ENCODE measurements around the gene DPH6.
"Not testable (repeated sequence)": the region's sequence is repeated elsewhere in the genome, so short reads cannot be mapped to it uniquely, and the experiment has no call there.

The DPH6 gene

DNA sequence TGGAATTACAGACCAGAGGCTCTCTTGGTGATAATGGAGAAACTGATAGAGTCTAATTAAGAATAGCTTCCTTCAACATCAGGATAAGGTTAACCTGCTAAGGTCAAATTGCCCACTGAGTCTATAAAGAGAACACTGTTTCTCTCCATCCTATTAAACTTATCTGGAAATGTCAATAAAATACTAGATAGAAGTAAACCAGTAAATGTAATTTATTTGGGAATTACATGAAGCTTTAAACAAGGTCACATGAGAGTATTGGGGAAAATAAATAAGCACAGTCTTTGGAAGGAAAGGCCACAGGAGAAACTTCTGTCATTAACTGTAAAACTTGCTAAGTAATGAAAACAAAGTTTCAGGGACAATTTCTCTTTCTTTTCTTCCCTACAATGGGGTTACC is 118.5 kb downstream of the DPH6 start:
- no peak for DNase-seq

DNA sequence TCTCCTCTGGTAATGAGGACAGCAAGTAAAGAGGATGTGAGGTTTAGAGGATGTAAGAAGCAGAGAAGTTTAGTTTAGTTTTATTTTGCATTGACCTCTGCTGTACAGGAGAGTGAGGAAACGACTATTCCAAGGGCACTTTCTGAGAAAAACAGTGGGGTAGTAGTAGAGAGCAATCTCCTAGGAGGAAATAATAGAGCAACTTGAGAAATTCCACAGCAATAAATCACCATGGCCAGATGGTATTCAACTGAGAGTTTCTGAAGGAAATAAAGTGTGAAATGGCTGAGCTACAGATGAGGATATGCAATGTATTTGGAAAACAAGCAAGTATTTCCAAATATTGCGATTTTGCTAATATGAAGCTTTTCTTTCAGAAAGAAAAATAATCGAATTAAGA is 118.9 kb downstream of the DPH6 start:
- no peak for DNase-seq

DNA sequence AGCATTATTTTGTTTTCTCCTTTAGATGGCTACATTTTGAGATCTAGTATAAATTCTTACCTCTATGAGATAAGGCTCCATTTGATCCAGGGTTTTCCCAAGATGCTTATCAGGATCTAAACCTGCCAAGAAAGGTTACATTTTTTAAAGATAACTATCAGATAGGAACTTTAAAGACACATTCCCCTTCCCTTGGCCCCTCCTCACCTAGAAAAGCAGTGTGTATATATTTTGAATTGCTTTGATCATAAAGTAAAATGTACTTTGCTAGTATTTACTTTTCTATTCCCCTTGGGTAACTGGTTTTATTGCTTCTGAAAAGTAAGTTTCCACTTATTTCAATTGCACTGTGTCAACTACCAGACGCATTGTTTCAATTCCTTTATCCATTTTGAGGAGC is 135.2 kb downstream of the DPH6 start:
- DNase-seq: no peak

DNA sequence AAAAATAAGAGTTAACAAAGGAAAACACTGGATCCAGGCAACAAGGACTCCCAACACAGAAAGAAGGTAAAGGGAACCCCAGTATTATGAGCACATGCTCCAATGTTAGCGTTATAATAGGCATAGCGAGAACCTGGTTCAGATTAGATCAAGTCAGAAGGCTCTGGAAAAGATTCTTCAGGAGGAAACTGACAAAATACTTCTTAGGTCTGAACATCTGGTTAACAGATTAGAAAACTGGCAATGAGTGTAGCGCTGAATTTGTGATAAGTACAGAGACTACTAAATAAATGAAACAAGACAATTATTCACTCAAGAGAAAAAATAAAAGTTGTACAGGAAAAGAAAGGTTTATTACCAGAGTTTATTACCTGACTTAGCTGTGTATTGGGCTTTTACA is 146.1 kb downstream of the DPH6 start:
- DNase-seq: no peak

DNA sequence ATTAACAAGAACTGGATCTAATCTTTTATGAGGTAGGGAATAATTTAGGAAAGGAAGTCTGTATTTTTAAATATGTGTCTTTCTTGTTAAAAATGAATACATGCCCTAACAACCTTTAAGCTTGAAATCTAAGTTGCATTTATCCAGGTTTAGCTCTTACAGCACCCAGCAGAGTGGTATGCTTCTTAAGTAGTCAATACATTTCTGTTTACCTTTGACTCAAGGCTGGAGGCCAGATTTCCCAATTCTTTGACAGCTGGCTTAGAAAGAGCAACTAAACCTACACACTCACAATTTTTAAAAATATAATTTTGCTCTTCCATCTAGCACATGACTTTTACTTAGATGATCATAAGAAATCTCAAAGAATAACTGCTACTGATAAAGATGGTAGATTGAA is 148.9 kb downstream of the DPH6 start:
- DNase-seq: no peak

DNA sequence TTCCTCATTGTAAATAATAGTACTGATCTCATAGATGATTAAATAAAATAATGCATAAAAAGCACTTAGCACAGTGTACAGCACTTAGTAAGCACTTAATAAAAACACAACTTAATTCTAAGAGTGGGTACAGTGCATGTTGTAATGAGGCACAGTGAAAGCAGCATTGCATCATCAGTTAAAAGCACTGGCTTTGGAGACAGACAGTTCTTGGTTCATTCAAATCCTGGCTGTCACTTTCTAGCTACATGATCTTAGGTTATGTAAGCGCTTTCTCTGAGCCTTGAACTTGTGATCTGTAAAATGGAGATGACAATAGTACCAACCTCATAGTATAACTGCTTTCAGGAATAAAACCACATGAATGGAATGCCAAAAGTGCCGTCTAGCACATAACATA is 151.5 kb downstream of the DPH6 start:
- DNase-seq: no peak

DNA sequence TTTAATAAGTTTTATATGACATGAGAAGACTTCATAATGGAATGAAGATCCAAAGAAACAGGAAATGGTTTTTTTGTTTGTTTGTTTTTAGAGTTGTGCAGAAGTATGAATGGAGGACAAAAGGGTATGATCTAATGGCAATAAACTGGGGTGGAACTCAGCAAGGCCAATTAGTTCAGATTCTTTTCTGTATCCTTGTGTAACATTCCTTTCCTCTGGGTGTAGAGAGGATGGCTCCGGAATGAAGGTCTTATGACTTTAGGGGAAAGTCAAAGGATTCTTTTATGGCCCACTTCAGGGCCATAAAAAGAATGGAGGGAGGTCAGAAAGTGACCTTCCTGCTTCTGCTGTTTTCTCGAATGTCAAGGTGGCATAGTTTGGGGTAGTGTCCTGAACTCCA is 152.6 kb downstream of the DPH6 start:
- no peak for DNase-seq

DNA sequence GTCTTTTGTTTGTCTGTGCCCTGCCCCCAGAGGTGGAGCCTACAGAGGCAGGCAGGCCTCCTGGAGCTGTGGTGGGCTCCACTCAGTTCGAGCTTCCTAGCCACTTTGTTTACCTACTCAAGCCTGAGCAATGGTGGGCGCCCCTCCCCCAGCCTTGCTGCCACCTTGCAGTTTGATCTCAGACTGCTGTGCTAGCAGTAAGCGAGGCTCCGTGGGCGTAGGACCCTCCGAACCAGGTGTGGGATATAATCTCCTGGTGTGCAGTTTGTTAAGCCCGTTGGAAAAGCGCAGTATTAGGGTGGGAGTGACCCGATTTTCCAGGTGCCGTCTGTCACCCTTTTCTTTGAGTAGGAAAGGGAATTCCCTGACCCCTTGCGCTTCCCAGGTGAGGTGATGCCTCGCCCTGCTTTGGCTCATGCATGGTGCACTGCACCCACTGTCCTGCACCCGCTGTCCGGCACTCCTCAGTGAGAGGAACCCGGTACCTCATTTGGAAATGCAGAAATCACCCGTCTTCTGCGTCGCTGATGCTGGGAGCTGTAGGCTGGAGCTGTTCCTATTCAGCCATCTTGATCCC is 154.5 kb downstream of the DPH6 start:
- not testable (repeated sequence) for DNase-seq

DNA sequence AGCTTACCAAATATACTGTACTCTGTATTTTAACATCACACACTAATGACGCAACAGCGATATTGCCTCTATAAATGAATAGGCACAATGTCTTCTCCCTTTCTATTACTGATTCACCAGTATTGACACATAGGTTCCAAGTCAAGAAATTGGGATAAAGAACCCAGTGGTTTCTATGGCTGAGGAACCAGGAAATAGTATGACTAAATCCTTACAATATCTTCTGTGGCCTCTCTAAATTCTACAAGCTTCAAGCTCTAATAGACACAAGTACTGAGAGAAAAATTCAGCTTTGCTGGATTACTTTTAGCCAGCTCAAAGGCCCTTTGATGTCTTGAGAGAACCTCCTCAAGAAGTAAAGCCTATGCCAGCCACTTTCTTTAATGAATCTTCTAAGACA is 162.5 kb downstream of the DPH6 start:
- DNase-seq: no peak

DNA sequence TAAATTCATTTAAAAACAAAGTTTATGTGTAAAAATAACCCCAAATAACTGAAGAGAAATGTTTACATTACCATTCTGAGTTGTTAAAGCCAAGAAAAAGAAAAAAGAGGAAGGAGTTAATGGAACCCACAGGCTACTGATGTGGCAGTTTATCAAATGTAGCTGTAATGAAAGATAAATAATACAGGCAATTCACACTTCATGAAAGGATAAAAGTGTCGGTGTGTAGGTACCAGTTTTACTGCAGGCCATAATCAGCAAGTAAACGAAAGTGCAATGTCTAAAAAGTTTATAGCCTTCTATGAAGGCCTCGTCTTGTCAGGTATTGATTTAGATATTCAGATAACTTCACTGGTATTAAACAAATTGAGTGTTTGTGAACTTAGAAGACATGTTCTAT is 164.6 kb downstream of the DPH6 start:
- DNase-seq: no peak

DNA sequence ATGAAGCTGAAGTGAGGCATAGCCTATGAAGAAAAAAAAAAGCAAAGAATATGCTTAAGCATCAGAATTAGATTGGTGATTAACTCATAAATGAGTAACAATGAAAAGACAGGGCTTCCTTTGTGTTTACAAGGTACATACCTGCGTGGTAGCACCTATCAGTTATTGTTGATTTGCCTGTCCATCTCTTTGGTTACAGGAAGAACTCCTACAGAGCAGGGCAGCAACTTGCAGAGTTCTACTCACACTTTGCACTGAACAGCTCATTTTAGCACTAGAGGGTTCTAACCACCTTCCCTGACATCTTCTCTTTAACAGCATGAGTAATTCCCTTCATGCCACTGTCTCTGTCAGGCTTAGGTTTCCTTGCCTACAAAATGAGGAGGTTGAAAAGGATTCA is 166.0 kb downstream of the DPH6 start:
- no peak for DNase-seq

DNA sequence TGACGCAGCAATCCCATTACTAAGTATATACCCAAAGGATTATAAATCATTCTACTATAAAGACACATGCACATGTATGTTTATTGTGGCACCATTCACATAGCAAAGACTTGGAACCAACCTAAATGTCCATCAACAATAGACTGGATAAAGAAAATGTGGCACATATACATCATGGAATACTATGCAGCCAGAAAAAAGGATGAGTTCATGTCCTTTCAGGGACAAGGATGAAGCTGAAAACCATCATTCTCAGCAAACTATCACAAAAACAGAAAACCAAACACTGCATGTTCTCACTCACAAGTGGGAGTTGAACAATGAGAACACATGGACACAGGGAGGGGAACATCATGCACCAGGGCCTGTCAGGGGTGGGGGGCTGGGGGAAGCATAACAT is 167.5 kb downstream of the DPH6 start:
- DNase-seq: not testable (repeated sequence)

DNA sequence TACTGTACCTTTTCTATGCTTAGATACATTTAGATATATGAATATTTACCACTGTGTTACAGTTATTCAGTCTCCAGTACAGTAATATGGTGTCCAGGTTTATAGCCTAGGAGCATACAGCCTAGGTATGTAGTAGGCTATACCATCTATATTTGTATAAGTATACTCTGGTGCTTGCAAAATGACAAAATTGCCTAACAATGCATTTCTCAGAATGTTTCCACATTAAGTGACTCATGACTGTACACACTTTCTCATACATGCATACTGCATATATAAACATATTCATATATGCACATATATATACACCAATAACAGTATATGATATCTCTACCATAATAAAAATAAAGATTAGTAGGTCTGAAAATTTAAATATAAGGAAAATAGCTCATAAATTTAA is 169.3 kb downstream of the DPH6 start:
- no peak for DNase-seq

DNA sequence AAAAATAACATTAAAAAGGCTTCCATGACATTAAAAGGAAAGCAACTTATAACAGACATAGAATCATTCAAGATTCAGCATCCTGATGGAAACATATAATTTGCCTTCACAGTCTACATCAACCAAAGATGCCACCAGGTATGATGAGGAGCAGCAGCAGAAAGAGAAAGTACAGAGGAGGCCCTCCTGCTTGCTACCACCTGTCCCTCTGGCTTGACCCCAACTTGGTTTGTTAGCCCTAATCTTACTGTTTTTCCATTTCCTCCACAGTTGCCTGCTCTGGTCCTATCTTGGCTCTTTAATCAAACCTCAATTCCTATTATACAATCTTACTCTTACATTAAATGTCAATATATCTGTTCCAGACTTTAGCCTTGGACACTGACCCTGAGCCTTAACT is 171.3 kb downstream of the DPH6 start:
- DNase-seq: no peak

DNA sequence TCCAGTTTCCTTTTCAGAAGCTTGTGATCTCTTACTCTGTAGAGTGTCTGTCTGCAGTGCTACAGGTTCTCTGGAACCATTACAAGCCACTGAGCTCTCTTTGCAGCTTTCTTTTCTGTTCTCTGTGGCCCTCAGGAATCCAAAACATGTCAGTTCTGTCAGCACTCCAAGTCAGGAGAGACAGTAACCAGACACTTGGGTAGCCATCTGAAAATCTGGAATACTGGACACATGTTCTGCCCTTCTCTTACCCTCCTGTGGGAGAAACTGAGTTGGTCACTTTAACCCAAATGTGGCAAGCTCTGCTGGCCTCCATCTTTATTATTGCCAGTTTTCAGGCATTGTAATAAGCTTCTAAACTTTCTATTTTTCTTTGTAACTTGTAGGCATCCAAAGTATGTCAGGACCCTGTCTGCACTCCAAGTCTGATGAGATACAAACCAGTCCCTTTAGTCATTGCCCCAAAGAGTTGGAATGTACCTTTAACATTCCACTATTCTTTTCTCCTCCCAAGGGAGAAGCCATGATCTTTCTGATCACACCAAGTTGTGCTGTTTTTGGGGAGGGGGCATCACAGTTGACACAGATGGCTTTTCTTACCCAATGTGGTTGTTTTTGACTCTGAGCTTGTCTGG is 183.7 kb downstream of the DPH6 start:
- no peak for DNase-seq

DNA sequence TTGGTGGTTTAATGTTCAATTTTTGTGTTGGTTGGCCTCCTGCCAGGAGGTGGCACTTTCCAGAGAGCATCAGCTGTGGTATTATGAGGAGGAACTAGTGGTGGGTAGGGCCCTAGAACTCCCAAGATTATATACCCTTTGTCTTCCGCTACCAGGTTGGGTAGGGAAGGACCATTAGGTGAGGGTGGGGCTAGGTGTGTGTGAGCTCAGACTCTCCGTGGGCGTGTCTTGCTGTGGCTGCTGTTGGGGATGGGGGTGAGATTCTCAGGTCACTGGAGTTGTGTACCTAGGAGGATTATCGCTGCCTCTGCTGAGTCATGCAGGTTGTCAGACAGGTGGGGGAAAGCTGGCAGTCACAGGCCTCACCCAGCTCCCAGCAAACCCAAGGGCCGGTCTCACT is 187.1 kb downstream of the DPH6 start:
- DNase-seq: no peak

DNA sequence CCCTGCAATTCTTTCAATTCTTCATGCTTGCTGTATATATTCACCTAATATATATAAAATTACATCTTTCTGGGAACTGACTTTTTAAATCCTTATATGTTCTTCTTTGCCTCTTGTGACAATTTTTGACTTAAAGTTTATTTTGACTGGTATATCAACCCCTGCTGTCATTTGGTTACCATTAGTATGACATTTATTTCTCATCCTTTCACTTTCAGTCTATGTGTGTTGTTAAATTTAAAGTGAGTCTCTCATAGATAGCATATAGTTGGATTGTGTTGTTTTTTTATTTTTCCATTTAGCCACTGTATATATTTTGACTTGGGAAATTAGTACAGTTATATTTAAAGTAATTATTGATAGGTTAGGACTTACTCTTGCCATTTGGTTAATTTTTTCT is 194.9 kb downstream of the DPH6 start:
- no peak for DNase-seq

DNA sequence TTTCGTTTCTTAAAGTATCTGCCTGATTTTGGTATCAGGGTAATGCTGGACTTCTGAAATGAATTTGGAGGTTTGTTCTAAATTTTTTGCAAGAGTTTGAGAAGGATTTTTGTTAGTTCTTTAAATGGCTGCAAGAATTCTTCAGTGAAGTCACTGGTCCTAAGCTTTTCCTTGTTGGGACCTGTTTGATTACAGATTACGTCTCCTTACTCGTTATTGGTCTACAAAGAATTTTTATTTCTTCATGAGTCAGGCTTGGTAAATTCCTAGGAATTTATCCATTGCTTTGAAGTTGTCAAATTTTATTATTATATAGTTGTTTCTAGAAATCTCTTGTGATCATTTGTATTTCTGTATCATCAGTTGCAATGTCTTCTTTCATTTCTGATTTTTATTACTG is 196.0 kb downstream of the DPH6 start:
- no peak for DNase-seq

DNA sequence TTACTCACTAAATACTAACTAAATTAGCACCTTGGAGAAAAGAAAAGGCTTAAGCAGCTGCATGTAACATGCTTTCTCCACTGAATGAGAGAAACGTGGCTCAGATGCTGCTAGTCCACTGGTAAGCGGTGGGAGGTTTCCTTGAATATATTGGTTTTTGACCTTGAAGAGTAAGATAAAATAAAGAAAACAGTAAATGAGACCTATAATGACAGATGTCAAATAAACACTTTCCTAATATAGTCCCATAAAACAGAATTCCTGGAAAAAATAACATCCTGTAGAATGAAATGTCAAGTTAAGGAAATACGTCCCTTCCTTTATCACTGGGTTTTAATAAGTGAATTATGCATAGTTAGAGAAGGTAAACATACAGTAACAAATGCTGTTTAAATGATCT is 215.0 kb downstream of the DPH6 start:
- DNase-seq: no peak

DNA sequence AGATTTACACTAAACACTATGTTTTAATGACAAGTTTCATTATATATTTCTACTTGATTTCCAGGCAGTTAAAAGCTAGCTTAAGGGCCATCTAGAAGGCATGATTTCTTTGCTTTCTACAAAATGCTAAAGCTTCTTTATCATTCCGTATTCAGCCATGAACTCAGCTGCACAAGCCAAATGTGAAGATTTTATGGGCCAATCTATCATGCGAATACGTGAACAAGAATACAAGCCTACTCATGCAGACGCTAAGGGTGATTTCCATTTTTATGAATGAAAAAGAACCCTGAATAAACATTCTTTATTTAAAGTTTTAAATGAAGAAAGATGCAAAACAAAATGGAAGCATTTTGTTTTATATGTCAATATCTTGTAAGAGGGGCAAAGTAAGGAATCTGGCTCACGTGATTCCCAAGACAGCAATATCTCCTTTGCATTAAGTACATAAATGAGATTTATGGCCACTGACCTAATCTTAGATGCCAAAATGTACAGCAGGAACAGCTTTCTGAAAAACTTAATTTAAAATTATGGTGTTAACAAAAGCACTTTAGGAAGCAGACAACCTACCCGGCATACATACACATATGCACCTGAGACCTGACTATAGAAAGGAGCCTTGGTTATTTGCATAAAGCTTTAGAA is 215.8 kb downstream of the DPH6 start:
- no peak for DNase-seq

DNA sequence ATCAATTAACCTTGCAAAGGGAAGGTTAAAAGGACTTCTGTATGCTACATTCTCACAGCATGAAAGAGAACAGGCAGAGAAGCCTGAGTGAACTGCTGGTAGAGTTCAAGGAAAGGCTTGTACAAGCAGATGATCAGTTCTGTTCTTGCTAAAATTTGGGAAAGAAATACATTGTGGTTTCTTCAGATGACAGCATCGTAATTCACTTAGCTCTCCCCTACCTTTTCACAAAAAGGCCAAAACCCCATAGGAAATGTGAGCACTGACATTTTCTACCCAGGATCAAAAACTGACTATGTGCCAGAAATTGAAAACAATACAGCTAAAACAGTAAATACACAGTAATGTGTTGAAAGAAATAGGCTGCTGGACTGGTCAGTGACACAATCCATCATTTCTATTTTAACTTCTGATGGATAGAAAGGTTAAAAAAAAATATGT is 216.4 kb downstream of the DPH6 start:
- no peak for DNase-seq

DNA sequence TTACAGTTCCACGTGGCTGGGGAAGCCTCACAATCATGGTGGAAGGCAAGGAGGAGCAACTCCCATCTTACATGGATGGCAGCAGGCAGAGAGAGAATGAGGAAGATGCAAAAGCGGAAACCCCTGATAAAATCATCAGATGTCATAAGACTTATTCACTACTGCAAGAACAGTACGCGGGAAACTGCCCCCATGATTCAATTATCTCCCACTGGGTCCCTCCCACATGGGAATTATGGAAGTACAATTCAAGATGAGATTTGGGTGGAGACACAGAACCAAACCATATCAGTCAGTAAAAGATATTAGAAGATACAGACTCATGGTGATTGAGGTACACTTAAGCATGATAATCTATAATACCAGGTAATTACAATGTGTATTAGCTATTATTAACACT is 217.1 kb downstream of the DPH6 start:
- DNase-seq: not testable (repeated sequence)

DNA sequence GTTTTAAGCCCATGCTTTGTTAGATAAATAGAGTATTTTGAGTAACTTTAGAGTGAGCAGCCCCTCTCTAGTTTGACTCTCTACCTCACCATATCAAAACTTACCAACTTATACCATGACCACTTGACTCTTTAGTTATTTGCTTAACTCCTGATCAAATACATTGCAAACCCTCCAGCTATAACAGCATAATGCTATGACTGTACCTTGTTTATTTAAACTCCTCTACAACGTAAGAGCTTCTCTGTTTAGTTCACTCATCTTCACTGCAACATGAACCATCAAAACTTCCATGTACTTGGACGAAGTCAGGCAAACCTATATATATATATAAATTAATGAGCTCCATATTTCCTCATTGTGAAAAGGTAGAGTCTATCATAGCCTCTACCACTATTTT is 218.2 kb downstream of the DPH6 start:
- no peak for DNase-seq

DNA sequence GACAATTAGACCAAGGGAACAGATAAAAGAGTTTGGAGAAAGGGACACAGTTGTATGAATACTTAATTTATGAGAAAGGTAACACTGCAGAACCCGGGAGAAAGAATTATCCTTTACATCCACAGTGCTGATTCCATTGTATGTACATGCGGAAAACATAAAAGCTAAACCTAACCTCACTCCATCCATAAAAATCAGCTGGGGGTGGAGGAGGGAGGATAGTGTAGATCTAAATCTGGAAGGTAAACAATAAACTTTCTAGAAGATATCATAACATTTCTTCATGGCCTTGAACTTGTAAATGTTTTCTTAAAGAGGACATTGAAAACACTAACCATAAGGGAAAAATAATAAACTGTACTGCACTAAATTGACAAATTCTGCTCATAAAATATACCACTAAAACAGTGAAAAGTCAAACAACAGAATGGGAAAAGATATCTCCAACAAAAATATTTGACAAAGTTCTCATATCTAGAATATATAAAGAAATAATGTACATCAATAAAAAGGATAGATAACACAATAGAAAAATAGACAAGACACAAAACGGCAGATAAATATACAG is 220.5 kb downstream of the DPH6 start:
- no peak for DNase-seq

DNA sequence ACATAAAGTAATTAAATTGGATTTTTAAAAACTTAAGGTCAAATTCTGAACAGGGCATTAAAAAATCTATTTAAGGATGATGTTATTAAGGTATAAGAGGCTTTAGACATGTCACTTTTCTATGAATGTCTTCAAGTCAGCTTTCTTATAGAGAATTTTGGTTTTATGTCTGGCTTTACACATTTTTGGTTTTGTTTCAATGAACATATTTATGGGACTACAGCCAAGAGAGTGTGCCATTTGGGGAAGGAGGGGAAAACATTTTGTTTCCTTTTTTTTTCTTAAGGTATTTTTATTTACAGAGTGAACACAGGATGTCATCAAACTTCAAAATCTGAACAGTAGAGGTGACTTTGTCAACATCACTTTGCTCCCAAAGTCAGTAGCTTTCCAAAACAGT is 222.8 kb downstream of the DPH6 start:
- DNase-seq: no peak
